ENCODE results near the gene ATAD3B. TPM values are rescaled to one million over a fixed set of nuclear protein-coding genes. Genes with fewer than 3 reads are reported as not detected.

The ATAD3B gene
- total and polyA plus RNA-seq, 2 of the 4 experiments (the other 2 are of a cell fraction): 13.8 to 29.0 TPM

DNA sequence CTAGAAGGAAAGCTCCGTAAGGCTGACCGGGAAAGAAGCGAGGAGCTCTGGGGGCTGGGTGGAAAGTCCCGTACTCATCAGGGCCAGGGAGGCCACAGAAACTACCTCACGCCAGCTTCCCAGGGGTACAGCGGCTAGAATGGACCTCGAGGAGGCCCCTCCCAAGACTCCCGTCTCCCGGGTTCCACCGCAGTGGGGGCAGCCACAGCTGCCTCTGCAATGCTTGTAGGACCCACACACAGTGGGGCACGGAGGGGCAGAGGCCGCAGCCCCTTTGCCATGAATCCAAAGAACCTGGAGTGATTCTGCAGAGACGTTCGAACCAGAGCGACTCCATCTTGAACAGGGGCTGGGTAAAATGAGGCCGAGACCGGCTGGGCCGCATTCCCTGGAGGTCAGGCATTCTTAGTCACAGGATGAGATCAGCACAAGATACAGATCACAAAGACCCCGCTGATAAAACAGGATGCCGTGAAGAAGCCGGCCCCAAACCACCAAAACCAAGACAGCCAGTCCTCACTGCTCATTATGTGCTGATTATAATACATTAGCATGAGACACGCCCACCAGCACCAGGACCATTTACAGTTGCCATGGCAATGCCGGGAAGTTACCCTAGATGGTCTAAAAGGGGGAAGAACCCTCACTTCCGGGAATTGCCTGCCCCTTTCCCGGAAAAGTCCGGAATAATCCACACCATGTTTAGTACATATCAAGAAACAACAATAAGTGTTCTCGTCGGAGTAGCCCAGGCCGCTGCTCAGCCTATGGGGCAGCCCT is 48.9 kb upstream of the ATAD3B start:
- Histone ChIP-seq H3K4me1 (ENCODE audit: control insufficient read depth, insufficient read depth, low read length) (peaks cover 3% of the 10 kb centered on the region; the same call in 1 of the 2 replicates), H4K91ac (ENCODE audit: insufficient read depth, low read depth, low read length) (no peak overlapping the region), H3K27ac (ENCODE audit: insufficient read depth, low read length) (no peak overlapping the region), H4K5ac (ENCODE audit: low read depth, low read length) (no peak overlapping the region), H4K20me1 (ENCODE audit: insufficient read depth, low read length) (no peaks in the 10 kb centered on the region), H3K79me1 (ENCODE audit: low read depth in 1 of 2, low read length in 2 of 2) (no peaks in the 10 kb centered on the region), H2AK5ac (ENCODE audit: low read depth, low read length) (no peak overlapping the region), H2BK5ac (ENCODE audit: low read depth, low read length, poor library complexity, severe bottlenecking) (no peak overlapping the region), H3K36me3 (ENCODE audit: control insufficient read depth, insufficient read depth, low read length) (no peaks in the 10 kb centered on the region), H3K56ac (ENCODE audit: extremely low read depth, insufficient read depth, low read length) (no peak overlapping the region), H3K4me2 (ENCODE audit: low read depth, low read length) (no peak overlapping the region), H4K8ac (ENCODE audit: low read depth in 2 of 2, low read length in 2 of 2) (peak overlapping the region; percentile 36 to 66; a peak in 3 of 4 replicates), H2AK9ac (replicated peaks; ENCODE audit: low read depth, low read length, poor library complexity) (peak overlapping the region; percentile 29), H3K18ac (ENCODE audit: low read depth, low read length) (no peak overlapping the region), H2BK15ac (ENCODE audit: low read depth, low read length) (0 out of 3 replicates have a peak overlapping the region, but pooled peaks have one; percentile 61), H3K9me3 (ENCODE audit: control insufficient read depth, insufficient read depth, low read length) (no peaks in the 10 kb centered on the region), H3K27me3 (ENCODE audit: control insufficient read depth, insufficient read depth, low read length) (no peaks in the 10 kb centered on the region), H3K9ac (ENCODE audit: low read depth, low read length) (no peak overlapping the region), H3K23ac (ENCODE audit: low read depth, low read length) (no peak overlapping the region), H2BK20ac (ENCODE audit: low read depth, low read length) (no peak overlapping the region), H2AFZ (replicated peaks; ENCODE audit: low read length, poor library complexity) (peak overlapping the region; percentile 84), H2BK120ac (ENCODE audit: low read depth, low read length) (peak overlapping the region; percentile 54; the same call in 1 of the 2 replicates), H3K14ac (replicated peaks; ENCODE audit: low read depth, low read length) (no peak overlapping the region; the same call in 1 of the 2 replicates), H3K4me3 (ENCODE audit: insufficient read depth, low read depth, low read length) (no peak overlapping the region), H3K4ac (ENCODE audit: low read depth, low read length) (no peak overlapping the region), H3K9me1 (ENCODE audit: insufficient read depth, low read length) (no peaks in the 10 kb centered on the region)
- dilution Hi-C loops (cut with HindIII; ENCODE audit: low sequenced_read_pairs, unreplicated experiment) (no loop called here), in situ Hi-C loops (cut with MboI; ENCODE audit: low sequenced_read_pairs) (no loop called here), intact Hi-C loops (cut with micrococcal nuclease) (no loop called here)
- no TSS peak for BruUV-seq (replicated peaks)
- POLR2A ChIA-PET (ENCODE audit: unreplicated experiment): no interaction called here
- CTCF ChIA-PET: no interaction called here
- ATAC-seq (ENCODE audit: low read depth): peak; percentile 31; the same call in 1 of the 2 replicates
- 80% methylated on average over 15 of the region's 29 CpGs; no CpG with 5 or more reads in 1 of the 2 experiments for WGBS, 2 experiments (ENCODE audit: extremely low coverage in 2 of 2, insufficient read length in 1 of 2)
- peak; percentile 50 for DNase-seq
- no peak for TF ChIP-seq MAFK (IDR thresholded peaks at IDR 0.05; ENCODE audit: low read depth, low read length)
- TF ChIP-seq CHD1 (IDR thresholded peaks at IDR 0.05; ENCODE audit: low read depth, low read length): no peak
- TF ChIP-seq, protein P1, sequence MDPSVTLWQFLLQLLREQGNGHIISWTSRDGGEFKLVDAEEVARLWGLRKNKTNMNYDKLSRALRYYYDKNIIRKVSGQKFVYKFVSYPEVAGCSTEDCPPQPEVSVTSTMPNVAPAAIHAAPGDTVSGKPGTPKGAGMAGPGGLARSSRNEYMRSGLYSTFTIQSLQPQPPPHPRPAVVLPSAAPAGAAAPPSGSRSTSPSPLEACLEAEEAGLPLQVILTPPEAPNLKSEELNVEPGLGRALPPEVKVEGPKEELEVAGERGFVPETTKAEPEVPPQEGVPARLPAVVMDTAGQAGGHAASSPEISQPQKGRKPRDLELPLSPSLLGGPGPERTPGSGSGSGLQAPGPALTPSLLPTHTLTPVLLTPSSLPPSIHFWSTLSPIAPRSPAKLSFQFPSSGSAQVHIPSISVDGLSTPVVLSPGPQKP (IDR thresholded peaks at IDR 0.05; ENCODE audit: borderline replicate concordance, low read depth, low read length): no peak
- TF ChIP-seq RAD21 (IDR thresholded peaks at IDR 0.05; ENCODE audit: low read length): no peak
- no peak for TF ChIP-seq MAZ (IDR thresholded peaks at IDR 0.05; ENCODE audit: borderline replicate concordance, low read depth, low read length)
- no peak for TF ChIP-seq NFE2L2 (IDR thresholded peaks at IDR 0.05; ENCODE audit: low read depth, low read length)
- no peak for TF ChIP-seq SMC3 (IDR thresholded peaks at IDR 0.05; ENCODE audit: low read depth, low read length)
- TF ChIP-seq, protein P2, sequence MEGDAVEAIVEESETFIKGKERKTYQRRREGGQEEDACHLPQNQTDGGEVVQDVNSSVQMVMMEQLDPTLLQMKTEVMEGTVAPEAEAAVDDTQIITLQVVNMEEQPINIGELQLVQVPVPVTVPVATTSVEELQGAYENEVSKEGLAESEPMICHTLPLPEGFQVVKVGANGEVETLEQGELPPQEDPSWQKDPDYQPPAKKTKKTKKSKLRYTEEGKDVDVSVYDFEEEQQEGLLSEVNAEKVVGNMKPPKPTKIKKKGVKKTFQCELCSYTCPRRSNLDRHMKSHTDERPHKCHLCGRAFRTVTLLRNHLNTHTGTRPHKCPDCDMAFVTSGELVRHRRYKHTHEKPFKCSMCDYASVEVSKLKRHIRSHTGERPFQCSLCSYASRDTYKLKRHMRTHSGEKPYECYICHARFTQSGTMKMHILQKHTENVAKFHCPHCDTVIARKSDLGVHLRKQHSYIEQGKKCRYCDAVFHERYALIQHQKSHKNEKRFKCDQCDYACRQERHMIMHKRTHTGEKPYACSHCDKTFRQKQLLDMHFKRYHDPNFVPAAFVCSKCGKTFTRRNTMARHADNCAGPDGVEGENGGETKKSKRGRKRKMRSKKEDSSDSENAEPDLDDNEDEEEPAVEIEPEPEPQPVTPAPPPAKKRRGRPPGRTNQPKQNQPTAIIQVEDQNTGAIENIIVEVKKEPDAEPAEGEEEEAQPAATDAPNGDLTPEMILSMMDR (conservative IDR thresholded peaks at IDR 0.05; ENCODE audit: low read depth, low read length): no peak
- TF ChIP-seq, protein P3, sequence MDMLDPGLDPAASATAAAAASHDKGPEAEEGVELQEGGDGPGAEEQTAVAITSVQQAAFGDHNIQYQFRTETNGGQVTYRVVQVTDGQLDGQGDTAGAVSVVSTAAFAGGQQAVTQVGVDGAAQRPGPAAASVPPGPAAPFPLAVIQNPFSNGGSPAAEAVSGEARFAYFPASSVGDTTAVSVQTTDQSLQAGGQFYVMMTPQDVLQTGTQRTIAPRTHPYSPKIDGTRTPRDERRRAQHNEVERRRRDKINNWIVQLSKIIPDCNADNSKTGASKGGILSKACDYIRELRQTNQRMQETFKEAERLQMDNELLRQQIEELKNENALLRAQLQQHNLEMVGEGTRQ (IDR thresholded peaks at IDR 0.05; ENCODE audit: low read depth, low read length): no peak
- TF ChIP-seq RFX5 (IDR thresholded peaks at IDR 0.05; ENCODE audit: low read depth, low read length): no peak
- no peak for TF ChIP-seq BHLHE40 (IDR thresholded peaks at IDR 0.05; ENCODE audit: low read depth, low read length)
- TF ChIP-seq FOS (IDR thresholded peaks at IDR 0.05; ENCODE audit: low read depth, low read length): no peak
- TF ChIP-seq RCOR1 (IDR thresholded peaks at IDR 0.05; ENCODE audit: insufficient replicate concordance, low read length): no peak
- TF ChIP-seq MXI1 (IDR thresholded peaks at IDR 0.05; ENCODE audit: borderline replicate concordance, low read depth, low read length): no peak
